Fibroblast of pulmonary artery (primary cell): ENCODE results near the gene PTPRH.
A peak's percentile ranks its signal among the peaks of the same experiment; 100 is the strongest.

Source experiments
- DNase-seq: peaks from one replicate; pipeline ENCODE4 v3.0.0-alpha.2; 2010; ENCODE audit warnings: low read depth
- H3K4me3 ChIP-seq: replicated peaks from 2 replicates; pipeline ENCODE4 v1.5.1; 2011; ENCODE audit warnings: low read depth, mild to moderate bottlenecking, control low read depth, low read length, moderate library complexity
- TF ChIP-seq, protein P1 (sequence below): IDR thresholded peaks from 2 replicates; pipeline ENCODE4 v1.5.1; 2011; ENCODE audit warnings: mild to moderate bottlenecking, control low read depth, low read length, inconsistent platforms; ENCODE audit errors: missing control alignments

PTPRH gene

GRCh38 chr19:55208880-55209692, at the start of gene PTPRH:
Gene PTPRH, minus strand, starts transcription at chr19:55209501. Its CDS starts 68 bp downstream, at chr19:55209433.
- TF ChIP-seq, protein P1, sequence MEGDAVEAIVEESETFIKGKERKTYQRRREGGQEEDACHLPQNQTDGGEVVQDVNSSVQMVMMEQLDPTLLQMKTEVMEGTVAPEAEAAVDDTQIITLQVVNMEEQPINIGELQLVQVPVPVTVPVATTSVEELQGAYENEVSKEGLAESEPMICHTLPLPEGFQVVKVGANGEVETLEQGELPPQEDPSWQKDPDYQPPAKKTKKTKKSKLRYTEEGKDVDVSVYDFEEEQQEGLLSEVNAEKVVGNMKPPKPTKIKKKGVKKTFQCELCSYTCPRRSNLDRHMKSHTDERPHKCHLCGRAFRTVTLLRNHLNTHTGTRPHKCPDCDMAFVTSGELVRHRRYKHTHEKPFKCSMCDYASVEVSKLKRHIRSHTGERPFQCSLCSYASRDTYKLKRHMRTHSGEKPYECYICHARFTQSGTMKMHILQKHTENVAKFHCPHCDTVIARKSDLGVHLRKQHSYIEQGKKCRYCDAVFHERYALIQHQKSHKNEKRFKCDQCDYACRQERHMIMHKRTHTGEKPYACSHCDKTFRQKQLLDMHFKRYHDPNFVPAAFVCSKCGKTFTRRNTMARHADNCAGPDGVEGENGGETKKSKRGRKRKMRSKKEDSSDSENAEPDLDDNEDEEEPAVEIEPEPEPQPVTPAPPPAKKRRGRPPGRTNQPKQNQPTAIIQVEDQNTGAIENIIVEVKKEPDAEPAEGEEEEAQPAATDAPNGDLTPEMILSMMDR: no peak
- DNase-seq: no peak
- no peak within 1 kb of the TSS for H3K4me3 ChIP-seq

DNA sequence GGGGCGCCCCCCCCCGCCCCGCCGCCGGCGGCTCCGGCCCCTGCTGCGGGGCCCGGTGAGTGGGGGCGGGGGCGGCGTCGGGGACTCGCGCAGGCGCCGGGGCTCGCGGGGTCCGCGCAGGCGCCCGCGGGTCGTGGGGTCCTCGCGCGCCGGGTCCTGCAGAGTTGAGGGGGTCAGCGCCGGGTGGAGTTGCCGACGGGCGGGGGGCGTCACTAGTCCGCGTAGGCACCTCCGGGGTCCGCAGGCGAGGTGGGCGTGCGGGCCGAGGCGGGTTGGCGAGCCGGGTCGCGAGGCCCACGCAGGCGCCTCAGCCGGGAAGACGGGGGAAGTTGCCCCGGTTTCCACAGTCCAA, 49.2 kb upstream of the PTPRH start:
- TF ChIP-seq, protein P1: no peak
- H3K4me3 ChIP-seq: peak overlapping the region; percentile 79
- peak; percentile 15 for DNase-seq

DNA sequence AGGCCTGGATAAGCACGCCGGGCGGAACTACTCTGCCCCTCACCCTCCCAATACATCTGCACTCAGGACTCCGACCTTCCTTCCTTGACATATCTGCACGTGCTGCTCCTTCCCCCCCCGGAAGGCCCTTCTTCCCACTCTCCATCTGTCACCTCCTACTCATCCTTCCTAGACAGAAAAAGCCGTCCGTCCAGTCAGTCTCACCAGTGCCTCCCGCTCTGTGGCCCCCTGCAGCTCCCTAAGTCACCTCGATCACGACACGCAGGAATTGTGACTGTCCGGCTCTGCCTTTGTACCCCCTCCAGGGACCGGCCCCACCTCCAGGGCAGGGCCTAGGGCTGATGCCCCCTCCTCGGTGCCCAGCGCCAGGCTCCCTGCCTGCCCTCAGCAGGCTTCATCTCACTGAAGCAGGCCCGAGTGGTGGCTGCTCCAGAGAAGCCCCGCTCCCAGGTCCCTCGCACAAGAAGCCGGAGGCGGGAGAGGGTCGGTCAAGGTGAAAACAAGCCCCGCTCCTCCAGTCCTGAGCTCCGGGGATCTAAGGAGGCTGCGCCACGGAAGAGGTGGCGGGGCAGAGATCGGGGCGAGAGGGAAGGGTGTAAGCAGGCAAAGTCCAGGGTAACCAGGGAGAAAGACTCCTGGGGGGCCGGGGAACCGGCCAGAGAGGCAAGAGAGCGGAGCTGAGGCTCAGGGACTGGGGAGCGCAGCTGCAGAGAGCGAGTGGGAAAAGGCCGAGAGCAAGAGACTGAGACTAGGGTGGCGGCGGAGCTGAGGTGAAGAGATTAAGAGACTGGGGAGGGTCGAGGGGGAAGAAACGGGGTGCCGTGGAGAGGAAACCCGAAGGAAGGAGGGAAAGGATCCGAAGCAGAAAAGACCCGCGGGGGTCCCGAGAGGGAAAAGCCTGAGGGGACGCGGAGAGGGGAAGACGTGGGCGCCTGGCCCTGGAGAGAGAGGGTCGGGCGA, 48.4 kb upstream of the PTPRH start:
- peak overlapping the region; percentile 79 for H3K4me3 ChIP-seq
- TF ChIP-seq, protein P1: no peak
- DNase-seq: peak; percentile 5

DNA sequence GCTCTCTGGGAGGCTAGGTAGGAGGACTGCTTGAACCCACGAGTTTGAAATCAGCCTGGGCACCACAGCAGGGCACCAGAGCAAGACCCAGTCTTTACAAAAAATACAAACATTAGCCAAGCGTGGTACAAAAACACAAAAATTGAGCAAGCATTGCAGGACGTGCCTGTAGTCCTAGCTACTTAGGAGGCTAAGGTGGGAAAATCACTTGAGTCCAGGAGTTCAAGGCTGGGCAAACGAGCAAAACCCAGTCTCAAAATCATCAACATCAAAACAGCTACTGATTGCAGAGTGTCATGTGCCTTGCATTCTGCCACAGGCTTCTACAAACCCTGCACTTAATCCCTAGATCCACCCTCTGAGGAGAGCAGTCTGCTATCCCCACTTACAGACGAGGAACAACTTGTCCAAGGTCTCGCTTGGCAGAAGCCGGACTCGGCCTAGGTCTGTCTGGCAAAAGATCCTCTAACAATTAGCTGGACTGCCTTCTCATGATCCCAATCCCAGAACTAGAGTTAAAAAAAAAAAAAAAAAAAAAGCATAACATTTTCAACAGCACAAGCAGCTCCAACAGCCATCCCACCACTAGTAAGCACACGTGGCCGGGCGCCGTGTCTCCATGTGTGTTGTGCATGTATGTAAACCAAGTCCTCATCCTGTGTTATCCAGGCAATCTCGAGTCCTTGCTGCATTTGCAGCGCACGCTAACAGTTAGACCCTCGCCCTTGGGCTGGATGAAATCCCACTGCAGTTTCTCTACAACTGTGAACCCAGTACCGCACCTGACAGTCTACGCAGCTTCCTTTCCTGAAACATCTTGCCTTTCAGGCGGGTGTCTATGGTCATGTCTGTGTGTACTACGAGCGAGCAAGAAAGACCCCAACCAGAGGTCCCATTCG, 47.5 kb upstream of the PTPRH start:
- DNase-seq: peak; percentile 6
- H3K4me3 ChIP-seq: peak overlapping the region; percentile 79
- TF ChIP-seq, protein P1: no peak

DNA sequence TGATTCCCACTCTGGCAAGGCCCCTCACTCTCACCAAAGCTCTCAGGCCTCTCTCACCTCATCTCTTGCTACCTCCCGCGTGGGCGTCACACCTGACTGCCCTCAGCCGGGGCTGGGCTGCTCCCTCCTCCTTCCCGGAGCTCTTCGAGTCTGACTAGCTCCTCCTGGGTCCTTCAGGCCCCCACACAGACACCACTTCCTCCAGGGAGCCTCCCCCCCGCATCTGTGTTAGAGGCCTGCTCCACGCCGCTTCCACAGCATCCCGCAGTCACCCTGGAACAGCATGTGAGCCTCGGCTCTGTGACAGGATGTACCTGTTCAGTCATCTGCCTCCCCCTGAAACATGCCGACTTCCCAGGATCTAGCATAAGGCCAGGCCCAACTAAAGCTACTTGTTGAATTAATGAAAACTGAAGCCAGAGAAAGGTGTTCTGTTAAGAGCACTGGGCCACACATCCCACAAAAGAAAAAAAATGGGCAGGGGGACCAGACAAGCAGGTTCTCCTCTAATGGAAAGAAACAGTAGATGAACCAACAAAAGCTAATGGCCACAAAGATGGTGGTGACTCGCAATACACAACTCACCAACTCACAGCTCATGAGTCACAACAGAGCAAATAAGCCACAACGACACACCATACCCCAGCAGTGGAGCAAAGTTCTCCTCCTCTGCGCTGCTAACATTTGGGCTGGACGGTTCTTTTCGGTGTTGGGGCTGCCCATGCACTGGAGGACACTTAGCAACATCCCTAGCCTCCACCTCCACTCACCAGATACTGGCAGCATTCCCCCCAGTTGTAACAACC, 46.5 kb upstream of the PTPRH start:
- peak; percentile 26 for DNase-seq
- TF ChIP-seq, protein P1: no peak
- peak overlapping the region; percentile 10 for H3K4me3 ChIP-seq

GRCh38 chr19:55254625-55254977, 45.3 kb upstream of the PTPRH start:
- TF ChIP-seq, protein P1: no peak
- DNase-seq: no peak
- no peak overlapping the region for H3K4me3 ChIP-seq
